ENCODE data around the gene BRD2. TPM values are rescaled to one million over a fixed set of nuclear protein-coding genes. Genes with fewer than 3 reads are reported as not detected.

The BRD2 gene
- total RNA-seq, 2 experiments from 2014 or later = 327 to 333 TPM

GRCh38 chr6:32977272-32977952 is 9.0 kb downstream of the BRD2 start:
- CTCF ChIA-PET = interaction anchor here (1.6 to 10.8 kb wide), 3 partner anchors 11 to 91 kb away, joined by 5 to 90 read pairs (median 5); no protein-coding TSS in a partner anchor
- POLR2A ChIA-PET = interaction anchor here (0.5 to 1.2 kb wide), 5 partner anchors 10 to 136 kb away, joined by 3 to 6 read pairs (median 3); partner anchors contain the start of gene BRD2

GRCh38 chr6:32977953-32978324 is 9.5 kb downstream of the BRD2 start:
- ChIA-PET CTCF (interaction anchor here (1.6 to 10.8 kb wide), 2 partner anchors 45 to 92 kb away, joined by 5 to 90 read pairs; no protein-coding TSS in a partner anchor), POLR2A (interaction anchor here (0.5 to 1.2 kb wide), 4 partner anchors 10 to 136 kb away, joined by 3 to 6 read pairs (median 3); partner anchors contain the start of gene BRD2)

GRCh38 chr6:32979720-32980487 is 11.5 kb downstream of the BRD2 start:
- ChIA-PET POLR2A (interaction anchor here (0.6 to 2.3 kb wide), 5 partner anchors 9 to 96 kb away, joined by 3 to 45 read pairs (median 3); partner anchors contain the start of genes BRD2, HLA-DMA and HLA-DPB1), CTCF (interaction anchor here (0.6 to 10.8 kb wide), 5 partner anchors 8 to 638 kb away, joined by 4 to 90 read pairs (median 6); partner anchors contain the start of genes BRD2 and HLA-DMA)

GRCh38 chr6:32980488-32981038 is 12.2 kb downstream of the BRD2 start:
- CTCF ChIA-PET = interaction anchor here (0.6 to 10.8 kb wide), 5 partner anchors 7 to 637 kb away, joined by 3 to 90 read pairs (median 6); partner anchors contain the start of gene HLA-DMA
- POLR2A ChIA-PET = interaction anchor here (0.6 to 2.3 kb wide), 5 partner anchors 10 to 86 kb away, joined by 3 to 45 read pairs (median 3); partner anchors contain the start of genes BRD2 and HLA-DMA

GRCh38 chr6:32982084-32982701 is 13.8 kb downstream of the BRD2 start:
- ChIA-PET POLR2A (interaction anchor here (1.0 to 1.3 kb wide), 2 partner anchors 10 to 12 kb away, joined by 3 to 7 read pairs; no protein-coding TSS in a partner anchor), CTCF (interaction anchor here (0.6 to 10.8 kb wide), 7 partner anchors 10 to 128 kb away, joined by 3 to 90 read pairs (median 35); partner anchors contain the start of genes HLA-DMA, PSMB9 and TAP1)

- ChIA-PET CTCF (interaction anchor here (0.6 to 10.8 kb wide), 7 partner anchors 11 to 129 kb away, joined by 3 to 90 read pairs (median 35); partner anchors contain the start of genes HLA-DMA, PSMB9 and TAP1), POLR2A (interaction anchor here (1.0 to 2.1 kb wide), 3 partner anchors 9 to 12 kb away, joined by 3 to 16 read pairs (median 7); no protein-coding TSS in a partner anchor)
Measured at GRCh38 chr6:32982702-32983492, 14.5 kb downstream of the BRD2 start.

GRCh38 chr6:32983493-32983848 is 15.1 kb downstream of the BRD2 start:
- POLR2A ChIA-PET = interaction anchor here (2.1 to 2.9 kb wide), 2 partner anchors 9 to 12 kb away, joined by 16 to 30 read pairs; no protein-coding TSS in a partner anchor
- CTCF ChIA-PET = interaction anchor here (1.4 to 10.8 kb wide), 9 partner anchors 11 to 144 kb away, joined by 5 to 90 read pairs (median 26); partner anchors contain the start of genes HLA-DMA and TAP2

GRCh38 chr6:32983964-32984621 is 15.7 kb downstream of the BRD2 start:
- POLR2A ChIA-PET = interaction anchor here (0.5 to 2.9 kb wide), 4 partner anchors 10 to 334 kb away, joined by 5 to 30 read pairs (median 11); no protein-coding TSS in a partner anchor
- CTCF ChIA-PET = interaction anchor here (0.6 to 10.8 kb wide), 31 partner anchors 8 to 788 kb away, joined by 3 to 90 read pairs (median 6); partner anchors contain the start of genes BRD2, HLA-DMA, HLA-DMB and TAP2

- ChIA-PET POLR2A (interaction anchor here (0.6 to 2.9 kb wide), 4 partner anchors 11 to 99 kb away, joined by 3 to 30 read pairs (median 11); no protein-coding TSS in a partner anchor), CTCF (interaction anchor here (0.6 to 10.8 kb wide), 32 partner anchors 9 to 788 kb away, joined by 3 to 90 read pairs (median 6); partner anchors contain the start of genes BRD2, HLA-DMA, HLA-DMB and TAP2)
Measured at GRCh38 chr6:32984622-32985389, 16.4 kb downstream of the BRD2 start.

GRCh38 chr6:32989368-32989767 is 21.0 kb downstream of the BRD2 start:
- POLR2A ChIA-PET = interaction anchor here (2.1 kb wide), 1 partner anchor 17 kb away, joined by 4 read pairs; no protein-coding TSS in a partner anchor
- CTCF ChIA-PET = interaction anchor here (0.9 to 1.4 kb wide), 4 partner anchors 18 to 118 kb away, joined by 3 to 4 read pairs (median 3); no protein-coding TSS in a partner anchor

GRCh38 chr6:32991972-32992371 is 23.6 kb downstream of the BRD2 start:
- POLR2A ChIA-PET = no interaction called here
- CTCF ChIA-PET = no interaction called here

GRCh38 chr6:32993363-32993973 is 25.1 kb downstream of the BRD2 start:
- CTCF ChIA-PET = no interaction called here
- POLR2A ChIA-PET = no interaction called here

- ChIA-PET CTCF (interaction anchor here (0.7 to 1.3 kb wide), 2 partner anchors 11 to 12 kb away, joined by 3 to 4 read pairs; no protein-coding TSS in a partner anchor), POLR2A (no interaction called here)
Measured at GRCh38 chr6:32995448-32995847, 27.1 kb downstream of the BRD2 start.

- CTCF ChIA-PET = no interaction called here
- POLR2A ChIA-PET = no interaction called here
Measured at GRCh38 chr6:33000055-33000454, 31.7 kb downstream of the BRD2 start.

- POLR2A ChIA-PET = no interaction called here
- CTCF ChIA-PET = no interaction called here
Measured at GRCh38 chr6:33001685-33002084, 33.3 kb downstream of the BRD2 start.

- POLR2A ChIA-PET = no interaction called here
- CTCF ChIA-PET = interaction anchor here (0.6 kb wide), 1 partner anchor 315 kb away, joined by 3 read pairs; no protein-coding TSS in a partner anchor
Measured at GRCh38 chr6:33004940-33005339, 36.5 kb downstream of the BRD2 start.

Data from activated CD8-positive, alpha-beta memory T cell treated with anti-CD3 and anti-CD28 coated beads for 36 hours (primary cell).